Smooth muscle cell (in vitro differentiated cells): Measurements from ENCODE around the gene CHRNG. TPM values are rescaled to one million over a fixed set of nuclear protein-coding genes. Genes with fewer than 3 reads are reported as not detected.

Experiments
- DNase-seq: peaks from one replicate; lab custom pipeline; 2025; ENCODE audit not compliant: unreplicated experiment; lab: John Stamatoyannopoulos, UW
- H2AFZ ChIP-seq: fragments of 200-600 bp; sonication (generic); 2 replicates; pipeline ENCODE4 v1.6.0; 2016; ENCODE audit warnings: antibody characterized with exemption, low read depth, mild to moderate bottlenecking
- H3F3A ChIP-seq: fragments of 200-600 bp; sonication (generic); 2 replicates; pipeline ENCODE4 v1.6.0; 2017; ENCODE audit warnings: antibody characterized with exemption, low read depth
- H3K27ac ChIP-seq: fragments of 200-600 bp; sonication (generic); 2 replicates; pipeline ENCODE4 v1.5.1; 2016; ENCODE audit warnings: low read depth, mild to moderate bottlenecking
- H3K27me3 ChIP-seq: fragments of 200-600 bp; sonication (generic); 2 replicates; pipeline ENCODE4 v1.6.1; 2016; ENCODE audit warnings: low read depth, mild to moderate bottlenecking
- H3K36me3 ChIP-seq: fragments of 200-600 bp; sonication (generic); 2 replicates; pipeline ENCODE4 v1.5.1; 2016; ENCODE audit warnings: low read depth
- H3K4me1 ChIP-seq: fragments of 200-600 bp; sonication (generic); 2 replicates; pipeline ENCODE4 v1.5.1; 2016; ENCODE audit warnings: low read depth
- H3K4me2 ChIP-seq: fragments of 200-600 bp; sonication (generic); 2 replicates; pipeline ENCODE4 v1.6.0; 2016; ENCODE audit warnings: mild to moderate bottlenecking
- H3K4me3 ChIP-seq: fragments of 200-600 bp; sonication (generic); 2 replicates; pipeline ENCODE4 v1.5.1; 2016; ENCODE audit warnings: mild to moderate bottlenecking
- H3K79me2 ChIP-seq: fragments of 200-600 bp; sonication (generic); 2 replicates; pipeline ENCODE4 v1.6.0; 2016; ENCODE audit warnings: low read depth, mild to moderate bottlenecking
- H3K9ac ChIP-seq: fragments of 200-600 bp; sonication (generic); 2 replicates; pipeline ENCODE4 v1.6.0; 2016; ENCODE audit warnings: low read depth
- H3K9me3 ChIP-seq: fragments of 200-600 bp; sonication (generic); replicated peaks from 2 replicates; pipeline ENCODE4 v1.5.1; 2016; ENCODE audit warnings: low read depth
- H4K20me1 ChIP-seq: fragments of 200-600 bp; sonication (generic); 2 replicates; pipeline ENCODE4 v1.6.0; 2016; ENCODE audit warnings: low read depth
- CTCF ChIP-seq: fragments of 200-600 bp; sonication (generic); IDR thresholded peaks from 2 replicates; pipeline ENCODE4 v1.5.1; 2017; ENCODE audit warnings: borderline replicate concordance, mild to moderate bottlenecking, antibody characterized with exemption; ENCODE audit not compliant: insufficient read depth, poor library complexity, severe bottlenecking
- WGBS: methylation state at CpG from one replicate; pipeline ENCODE4 v1.1.7; 2016; ENCODE audit warnings: low lambda C conversion rate; 5-methylcytosine and 5-hydroxymethylcytosine counted together
- polyA plus RNA-seq: library from polyadenylated mRNA; unstranded; fragments of >200 nt; fragmentation: Nextera tagmentation; extraction: Ambion mirVana; gene quantifications from 2 replicates; pipeline ENCODE4 v1.2.1, GENCODE V29; 2016
- total RNA-seq: library from RNA; depleted of rRNA; stranded (reverse); fragments of >200 nt; gene quantifications from 2 replicates; pipeline ENCODE4 v1.2.3, GENCODE V29; 2014

Gene CHRNG
- total and polyA plus RNA-seq, 2 experiments from 2014 or later = not detected

- no peak for TF ChIP-seq CTCF
- DNase-seq = no peak
- H3K9ac ChIP-seq = no peak overlapping the region
- H3K27me3 ChIP-seq = no peaks in the 10 kb centered on the region
- no peaks in the 10 kb centered on the region for H3K4me1 ChIP-seq
- no peaks in the 10 kb centered on the region for H3K9me3 ChIP-seq
- H3F3A ChIP-seq = no peaks in the 10 kb centered on the region
- no peak overlapping the region for H3K4me3 ChIP-seq
- no peak overlapping the region for H3K27ac ChIP-seq
- no peaks in the 10 kb centered on the region for H3K36me3 ChIP-seq
- WGBS = 88% methylated on average over 18 of the region's 18 CpGs
- H3K79me2 ChIP-seq = no peaks in the 10 kb centered on the region
- H3K4me2 ChIP-seq = no peak overlapping the region
- no peaks in the 10 kb centered on the region for H4K20me1 ChIP-seq
- no peak overlapping the region for H2AFZ ChIP-seq
These were observed 49.4 kb downstream of the CHRNG start for GRCh38 chr2:232588680-232589585.

- H3K36me3 ChIP-seq = no peaks in the 10 kb centered on the region
- no peaks in the 10 kb centered on the region for H3F3A ChIP-seq
- H3K9me3 ChIP-seq = no peaks in the 10 kb centered on the region
- no peak overlapping the region for H2AFZ ChIP-seq
- 78% methylated on average over 3 of the region's 3 CpGs for WGBS
- no peaks in the 10 kb centered on the region for H3K27me3 ChIP-seq
- no peaks in the 10 kb centered on the region for H4K20me1 ChIP-seq
- H3K4me2 ChIP-seq = peak overlapping the region; percentile 1
- H3K4me3 ChIP-seq = no peak overlapping the region
- H3K4me1 ChIP-seq = no peaks in the 10 kb centered on the region
- H3K9ac ChIP-seq = peak overlapping the region; percentile 60
- H3K27ac ChIP-seq = peak overlapping the region; percentile 92
- TF ChIP-seq CTCF = no peak
- DNase-seq = no peak
- no peaks in the 10 kb centered on the region for H3K79me2 ChIP-seq
These were observed 53.4 kb downstream of the CHRNG start for GRCh38 chr2:232592772-232593395.

- Histone ChIP-seq H3K36me3 (no peaks in the 10 kb centered on the region), H3F3A (no peaks in the 10 kb centered on the region), H3K4me3 (no peak overlapping the region), H3K9ac (peak overlapping the region; percentile 60), H2AFZ (no peak overlapping the region), H3K79me2 (no peaks in the 10 kb centered on the region), H3K4me1 (no peaks in the 10 kb centered on the region), H3K27me3 (no peaks in the 10 kb centered on the region), H3K4me2 (no peak overlapping the region), H4K20me1 (no peaks in the 10 kb centered on the region), H3K27ac (peak overlapping the region; percentile 92), H3K9me3 (no peaks in the 10 kb centered on the region)
- no peak for DNase-seq
- no peak for TF ChIP-seq CTCF
- 70% methylated on average over 7 of the region's 7 CpGs for WGBS
These were observed 54.5 kb downstream of the CHRNG start for GRCh38 chr2:232593982-232594381.

Other genes starting within 250 kb of the CHRNG start
- 0.22 and 0.58 TPM in 2 replicates for gene ALPP, start 160.9 kb upstream of the CHRNG start, total RNA-seq
- gene ALPP, start 160.9 kb upstream of the CHRNG start, polyA plus RNA-seq = 0.99 TPM in 1 of 2 replicates, not detected in the other
- gene ALPG, start 132.8 kb upstream of the CHRNG start, total RNA-seq = not detected in 2 replicates
- gene ALPG, start 132.8 kb upstream of the CHRNG start, polyA plus RNA-seq = not detected in 2 replicates
- not detected in 2 replicates for gene ALPI, start 83.5 kb upstream of the CHRNG start, total RNA-seq
- not detected in 2 replicates for gene ALPI, start 83.5 kb upstream of the CHRNG start, polyA plus RNA-seq
- not detected in 2 replicates for gene ECEL1, start 51.9 kb upstream of the CHRNG start, total RNA-seq
- not detected in 2 replicates for gene ECEL1, start 51.9 kb upstream of the CHRNG start, polyA plus RNA-seq
- not detected in 2 replicates for gene PRSS56, start 19.3 kb upstream of the CHRNG start, total RNA-seq
- 0.24 TPM in 1 of 2 replicates, not detected in the other for gene PRSS56, start 19.3 kb upstream of the CHRNG start, polyA plus RNA-seq
- not detected in 2 replicates for gene CHRND, start 13.5 kb upstream of the CHRNG start, total RNA-seq
- gene CHRND, start 13.5 kb upstream of the CHRNG start, polyA plus RNA-seq = not detected in 2 replicates
- gene TIGD1, start 10.9 kb downstream of the CHRNG start, total RNA-seq = 7.4 and 8.1 TPM in 2 replicates
- 1.9 and 2.9 TPM in 2 replicates for gene TIGD1, start 10.9 kb downstream of the CHRNG start, polyA plus RNA-seq
- gene EIF4E2, start 11.0 kb downstream of the CHRNG start, total RNA-seq = 83.1 and 110 TPM in 2 replicates
- 189 and 194 TPM in 2 replicates for gene EIF4E2, start 11.0 kb downstream of the CHRNG start, polyA plus RNA-seq
- gene EFHD1, start 93.9 kb downstream of the CHRNG start, total RNA-seq = 6.4 and 7.7 TPM in 2 replicates
- 19.2 and 25.1 TPM in 2 replicates for gene EFHD1, start 93.9 kb downstream of the CHRNG start, polyA plus RNA-seq
- 57.6 and 62.2 TPM in 2 replicates for gene GIGYF2, start 157.6 kb downstream of the CHRNG start, total RNA-seq
- 16.2 and 25.6 TPM in 2 replicates for gene GIGYF2, start 157.6 kb downstream of the CHRNG start, polyA plus RNA-seq
- 0.13 TPM in 1 of 2 replicates, not detected in the other for gene KCNJ13, start 236.9 kb downstream of the CHRNG start, total RNA-seq
- gene KCNJ13, start 236.9 kb downstream of the CHRNG start, polyA plus RNA-seq = 1.2 TPM in 1 of 2 replicates, not detected in the other